ENCODE results near the gene CAMSAP3. TPM values are rescaled to one million over a fixed set of nuclear protein-coding genes. Genes with fewer than 3 reads are reported as not detected.

The CAMSAP3 gene
- total and polyA plus RNA-seq, 10 of the 15 experiments (the other 5 are each of a cell fraction or from before 2014, with no cell fraction given), result 0.03 to 6.3 (median 0.72) TPM

DNA sequence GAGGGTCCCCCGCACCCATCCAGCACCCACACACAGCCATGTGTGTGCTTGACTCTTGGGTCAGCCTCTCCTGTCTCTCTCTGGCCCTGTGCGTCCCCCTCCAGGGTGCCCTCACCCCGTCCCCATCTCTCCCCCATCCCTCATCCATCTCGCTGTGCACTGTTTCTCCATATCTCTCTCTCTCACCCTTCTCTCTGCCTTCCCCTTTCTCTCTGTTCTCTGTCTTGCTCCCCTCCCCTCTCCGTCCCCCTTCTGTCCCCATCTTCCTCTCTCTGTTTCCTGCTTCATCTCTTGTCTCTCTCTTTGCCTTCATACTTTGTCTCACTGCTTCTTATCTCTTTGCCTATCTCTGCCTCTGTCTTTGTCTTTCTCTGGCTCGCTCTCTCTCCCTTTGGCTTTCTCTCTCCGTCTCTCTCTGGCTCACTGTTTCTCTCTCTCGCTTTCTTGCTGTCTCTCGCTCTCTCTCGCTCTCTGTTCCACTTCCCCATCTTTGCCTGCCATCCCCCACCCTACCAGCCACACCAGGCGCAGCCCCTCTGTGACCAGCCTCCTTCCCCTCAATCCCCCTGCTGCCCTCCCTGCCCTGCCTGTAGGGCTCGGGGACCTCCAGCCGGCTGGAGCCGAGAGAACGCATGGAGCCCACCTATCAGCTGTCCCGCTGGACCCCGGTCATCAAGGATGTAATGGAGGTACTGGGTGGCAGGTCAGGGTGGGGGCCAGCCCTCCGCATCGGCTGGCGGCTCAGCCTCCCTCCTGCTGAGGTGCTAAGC lies 50.2 kb downstream of the CAMSAP3 start:
- Histone ChIP-seq H4K20me1 (ENCODE audit: control insufficient read depth, insufficient read depth) (no peaks in the 10 kb centered on the region), H3K79me2 (ENCODE audit: control insufficient read depth, insufficient read depth, low read length) (no peaks in the 10 kb centered on the region), H3K27ac (ENCODE audit: control insufficient read depth, insufficient read depth) (no peak overlapping the region), H3K9me3 (replicated peaks; ENCODE audit: control insufficient read depth, insufficient read depth, low read length) (no peaks in the 10 kb centered on the region; the same call in 2 of the 3 replicates), H3K36me3 (ENCODE audit: control insufficient read depth in 2 of 2, insufficient read depth in 2 of 2, low read length in 1 of 2) (no peaks in the 10 kb centered on the region; a peak in 3 of 4 replicates), H3K4me3 (no peak overlapping the region), H3K9ac (ENCODE audit: control insufficient read depth, insufficient read depth, low read length) (no peak overlapping the region), H3K27me3 (replicated peaks in 1 of 2; ENCODE audit: control insufficient read depth in 2 of 2, insufficient read depth in 2 of 2, low read length in 1 of 2) (no peaks in the 10 kb centered on the region), H2AFZ (ENCODE audit: control insufficient read depth, low read depth, low read length) (no peak overlapping the region), H3K4me2 (ENCODE audit: control insufficient read depth, insufficient read depth) (no peak overlapping the region), H3K4me1 (ENCODE audit: control insufficient read depth, insufficient read depth, low read length) (peaks cover 3% of the 10 kb centered on the region)
- intact Hi-C loops (cut with micrococcal nuclease; ENCODE audit: unreplicated experiment), result no loop called here
- DNase-seq (ENCODE audit: low read depth, low spot score) (no peak), FAIRE-seq (no peak), ATAC-seq (no peak)
- in situ Hi-C loops (cut with MboI), result no loop called here
- no TSS peak for BruUV-seq (replicated peaks)
- WGBS (ENCODE audit: insufficient coverage, insufficient replicate concordance, low lambda C conversion rate, missing lambda C conversion rate), result 89% methylated on average over 20 of the region's 20 CpGs
- POLR2A ChIA-PET, result no interaction called here
- RAD21 ChIA-PET (ENCODE audit: unreplicated experiment), result no interaction called here
- TF ChIP-seq STAT1 (conservative IDR thresholded peaks at IDR 0.05) (no peak), POLR2A (IDR thresholded peaks at IDR 0.05; ENCODE audit: low read depth, low read length) (peak; percentile 37), IKZF1 (conservative IDR thresholded peaks at IDR 0.05) (no peak), STAT3 (IDR thresholded peaks at IDR 0.05; ENCODE audit: low read depth, low read length) (no peak)
- SMC1A ChIA-PET (ENCODE audit: uncharacterized antibody, unreplicated experiment), result no interaction called here
- CTCF ChIA-PET, result no interaction called here

DNA sequence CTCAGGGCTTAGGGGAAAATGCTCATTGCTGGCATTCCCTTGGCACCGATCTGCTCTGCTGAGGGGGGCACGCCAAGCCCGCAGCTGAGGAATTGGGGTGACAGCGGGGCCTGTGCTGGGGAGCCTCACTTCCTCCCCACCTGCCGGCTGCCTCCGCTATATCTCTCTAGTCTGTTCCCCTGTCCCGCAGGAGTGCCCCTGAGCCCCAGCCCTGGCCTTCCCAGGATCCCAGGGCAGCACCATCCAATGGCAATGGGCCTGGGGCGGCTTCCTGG lies 50.7 kb downstream of the CAMSAP3 start:
- in situ Hi-C loops (cut with MboI) (no loop called here), intact Hi-C loops (cut with micrococcal nuclease; ENCODE audit: unreplicated experiment) (no loop called here)
- CTCF ChIA-PET, result no interaction called here
- Histone ChIP-seq H3K4me3 (no peak overlapping the region), H2AFZ (ENCODE audit: control insufficient read depth, low read depth, low read length) (no peak overlapping the region), H3K9ac (ENCODE audit: control insufficient read depth, insufficient read depth, low read length) (no peak overlapping the region), H3K27ac (ENCODE audit: control insufficient read depth, insufficient read depth) (no peak overlapping the region), H3K4me1 (ENCODE audit: control insufficient read depth, insufficient read depth, low read length) (peaks cover 3% of the 10 kb centered on the region), H3K4me2 (ENCODE audit: control insufficient read depth, insufficient read depth) (no peak overlapping the region), H3K79me2 (ENCODE audit: control insufficient read depth, insufficient read depth, low read length) (no peaks in the 10 kb centered on the region), H3K27me3 (replicated peaks in 1 of 2; ENCODE audit: control insufficient read depth in 2 of 2, insufficient read depth in 2 of 2, low read length in 1 of 2) (no peaks in the 10 kb centered on the region; a peak in 1 of 4 replicates), H3K36me3 (ENCODE audit: control insufficient read depth in 2 of 2, insufficient read depth in 2 of 2, low read length in 1 of 2) (no peaks in the 10 kb centered on the region; a peak in 3 of 4 replicates), H3K9me3 (replicated peaks; ENCODE audit: control insufficient read depth, insufficient read depth, low read length) (no peaks in the 10 kb centered on the region; the same call in 2 of the 3 replicates), H4K20me1 (ENCODE audit: control insufficient read depth, insufficient read depth) (no peaks in the 10 kb centered on the region)
- no TSS peak for BruUV-seq (replicated peaks)
- ATAC-seq, result no peak
- TF ChIP-seq POLR2A (IDR thresholded peaks at IDR 0.05; ENCODE audit: low read depth, low read length), result 0 out of 2 replicates have a peak, but pooled peaks have one; percentile 15
- TF ChIP-seq ASH2L (IDR thresholded peaks at IDR 0.05; ENCODE audit: borderline replicate concordance, low read depth), result no peak
- RAD21 ChIA-PET (ENCODE audit: unreplicated experiment), result no interaction called here
- SMC1A ChIA-PET (ENCODE audit: uncharacterized antibody, unreplicated experiment), result no interaction called here
- no peak for FAIRE-seq
- DNase-seq (ENCODE audit: low read depth, low spot score), result no peak
- WGBS (ENCODE audit: insufficient coverage, insufficient replicate concordance, low lambda C conversion rate, missing lambda C conversion rate), result 84% methylated on average over 8 of the region's 8 CpGs
- POLR2A ChIA-PET, result no interaction called here
